Cardiac fibroblast (primary cell): ENCODE results near the gene VILL.

Experiments used
- DNase-seq, 2 donors: peaks; one replicate each; pipeline versions ENCODE4 v3.0.0 to v3.0.0-alpha.2; 2010; ENCODE audit warnings: low read depth in 2 of 2
- H3K4me3 ChIP-seq, 2 donors: replicated peaks in 1 of 2; 1 replicate in 1 of 2; 2 replicates in 1 of 2; pipeline ENCODE4 v1.5.1; 2011; ENCODE audit warnings: low read depth in 2 of 2, low read length in 2 of 2, mild to moderate bottlenecking in 2 of 2, moderate library complexity in 1 of 2
- CTCF ChIP-seq: IDR thresholded peaks from one replicate; pipeline ENCODE4 v1.5.1; 2011; ENCODE audit warnings: low read depth, mild to moderate bottlenecking, low read length, inconsistent platforms

Gene VILL

GRCh38 chr3:38036906-38037305, 46.3 kb downstream of the VILL start:
- no peak overlapping the region for H3K4me3 ChIP-seq
- no peak for TF ChIP-seq CTCF
- no peak for DNase-seq

- no peak overlapping the region for H3K4me3 ChIP-seq
- peak in 1 of 2 donors; percentile 15 for DNase-seq
- TF ChIP-seq CTCF: no peak
Observed at GRCh38 chr3:38038447-38038911, 47.9 kb downstream of the VILL start.

DNA sequence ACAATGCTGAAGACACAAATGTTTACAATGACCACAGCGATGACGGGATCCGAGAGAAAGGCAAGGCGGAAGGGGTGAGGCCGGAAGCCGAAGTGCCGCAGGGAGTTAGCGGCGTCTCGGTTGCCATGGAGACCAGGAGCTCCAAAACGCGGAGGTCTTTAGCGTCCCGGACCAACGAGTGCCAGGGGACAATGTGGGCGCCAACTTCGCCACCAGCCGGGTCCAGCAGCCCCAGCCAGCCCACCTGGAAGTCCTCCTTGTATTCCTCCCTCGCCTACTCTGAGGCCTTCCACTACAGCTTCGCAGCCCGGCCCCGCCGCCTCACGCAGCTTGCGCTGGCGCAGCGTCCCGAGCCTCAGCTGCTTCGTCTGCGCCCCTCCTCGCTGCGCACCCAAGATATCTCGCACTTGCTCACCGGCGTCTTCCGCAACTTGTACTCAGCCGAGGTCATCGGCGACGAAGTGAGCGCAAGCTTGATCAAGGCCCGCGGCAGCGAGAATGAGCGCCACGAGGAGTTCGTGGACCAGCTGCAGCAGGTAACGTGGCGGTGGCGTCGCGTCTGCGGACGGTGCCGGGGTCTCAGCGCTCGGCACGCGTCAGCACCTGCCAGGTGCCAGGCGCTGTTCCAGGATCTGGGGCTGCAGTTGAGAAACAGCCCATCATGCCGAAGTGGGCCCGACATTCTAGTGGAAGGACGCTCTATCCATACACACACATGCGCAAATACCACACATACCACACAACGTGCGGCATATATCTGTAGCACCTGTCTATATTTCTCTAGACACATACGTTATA, 48.7 kb downstream of the VILL start, which contains the start of gene DLEC1:
Gene DLEC1 (plus strand): TSS at position 108 of the 798 bp plus-strand sequence. CDS start 18 bp downstream, at position 126.
- peak; percentile 72 to 77 for DNase-seq
- H3K4me3 ChIP-seq: peak within 1 kb of the TSS; percentile 33 to 53
- TF ChIP-seq CTCF: no peak

DNA sequence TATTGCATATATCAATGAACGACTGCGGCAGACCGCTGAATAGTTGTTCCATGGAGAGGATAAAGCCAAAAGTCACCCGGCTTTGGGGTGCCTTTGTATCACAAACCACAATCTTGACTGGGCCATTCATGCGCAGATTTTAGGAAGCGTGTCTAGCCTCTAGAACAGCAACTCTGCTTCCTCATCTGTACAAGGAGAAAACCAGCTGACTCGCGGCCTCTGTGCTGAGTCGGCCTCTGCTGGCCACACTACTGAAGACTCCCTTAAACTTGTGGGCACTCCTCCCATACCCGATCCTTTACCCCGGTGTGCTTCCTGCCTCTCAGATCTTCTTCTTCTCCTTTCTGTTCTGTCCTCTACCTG, 49.3 kb downstream of the VILL start:
- DNase-seq: peak; percentile 58 to 61
- H3K4me3 ChIP-seq: no peak overlapping the region
- peak; percentile 23 for TF ChIP-seq CTCF

DNA sequence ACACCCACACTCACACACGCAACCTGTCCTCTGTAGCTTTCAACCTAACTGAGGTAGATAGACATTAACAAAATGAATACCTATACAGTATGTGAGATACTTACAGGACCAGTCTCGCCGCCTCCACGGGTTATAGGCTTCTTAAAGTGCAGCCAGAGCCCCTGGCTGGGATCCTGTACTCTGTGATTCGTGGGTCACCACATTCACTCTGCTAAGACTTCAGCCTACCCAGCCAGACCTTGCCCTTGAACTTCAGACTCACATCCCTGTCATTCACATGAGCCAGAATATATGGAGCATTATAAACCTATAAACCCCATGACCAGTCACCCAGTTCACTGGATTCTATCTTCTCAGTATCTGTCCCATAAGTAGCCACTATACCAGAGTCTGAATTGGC, 49.8 kb downstream of the VILL start:
- no peak for TF ChIP-seq CTCF
- no peak for DNase-seq
- no peak overlapping the region for H3K4me3 ChIP-seq

DNA sequence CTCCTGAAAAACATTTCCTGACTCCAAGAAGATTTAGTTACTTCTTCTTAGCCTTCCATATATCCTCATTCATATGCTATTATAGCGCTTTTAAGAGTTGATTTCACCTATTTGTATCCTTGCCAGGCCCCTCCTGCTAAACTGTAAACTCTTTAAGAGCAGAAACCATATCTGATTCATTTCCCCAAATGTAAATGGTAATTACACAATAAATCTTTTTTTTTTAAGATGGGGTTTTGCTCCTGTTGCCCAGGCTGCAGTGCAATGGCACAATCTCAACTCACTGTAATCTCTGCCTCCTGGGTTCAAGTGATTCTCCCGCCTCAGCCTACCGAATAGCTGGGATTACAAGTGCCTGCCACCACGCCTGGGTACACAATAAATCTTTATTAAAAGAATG, 52.9 kb downstream of the VILL start:
- H3K4me3 ChIP-seq: no peak overlapping the region
- no peak for DNase-seq
- no peak for TF ChIP-seq CTCF
